Thyroid gland (tissue), 4 donors: ENCODE data around the gene DLG2.

ENCODE experiments used
- POLR2A ChIP-seq, 2 donors: fragments of 450-650 bp; IDR thresholded peaks; one replicate each; pipeline ENCODE4 v1.6.1; 2017; ENCODE audit warnings: antibody characterized with exemption in 2 of 2, mild to moderate bottlenecking in 2 of 2, moderate library complexity in 1 of 2
- TF ChIP-seq, protein P1 (sequence below), 6 experiments: fragments of 200-600 bp in 3 of 6; fragments of 450-650 bp in 3 of 6; sonication (generic) in 3 of 6; IDR thresholded peaks; one replicate each; pipeline ENCODE4 v1.5.1; 2016 to 2019; ENCODE audit warnings: antibody characterized with exemption in 6 of 6, mild to moderate bottlenecking in 2 of 6, inconsistent platforms in 1 of 6, moderate library complexity in 1 of 6

DNA sequence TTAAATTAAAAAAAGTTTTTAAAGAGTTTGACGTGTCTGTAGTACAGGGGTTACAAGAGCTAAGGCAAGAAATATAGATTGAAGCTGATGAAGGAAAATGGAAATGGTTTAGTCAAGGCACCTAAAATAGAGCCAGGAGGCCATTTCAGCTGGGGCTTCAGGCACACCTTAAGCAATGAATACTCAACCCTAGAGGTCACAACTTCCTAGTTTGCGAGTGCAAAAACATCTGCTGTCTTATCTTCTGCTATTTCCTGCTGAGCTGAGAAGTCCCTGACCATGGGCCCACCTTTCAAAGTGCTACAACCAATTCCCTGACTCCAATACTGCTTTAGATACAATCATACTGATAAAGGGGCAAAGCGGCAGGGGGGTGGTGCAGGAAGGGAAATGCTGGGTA is 87.4 kb downstream of the DLG2 start:
- TF ChIP-seq, protein P1, sequence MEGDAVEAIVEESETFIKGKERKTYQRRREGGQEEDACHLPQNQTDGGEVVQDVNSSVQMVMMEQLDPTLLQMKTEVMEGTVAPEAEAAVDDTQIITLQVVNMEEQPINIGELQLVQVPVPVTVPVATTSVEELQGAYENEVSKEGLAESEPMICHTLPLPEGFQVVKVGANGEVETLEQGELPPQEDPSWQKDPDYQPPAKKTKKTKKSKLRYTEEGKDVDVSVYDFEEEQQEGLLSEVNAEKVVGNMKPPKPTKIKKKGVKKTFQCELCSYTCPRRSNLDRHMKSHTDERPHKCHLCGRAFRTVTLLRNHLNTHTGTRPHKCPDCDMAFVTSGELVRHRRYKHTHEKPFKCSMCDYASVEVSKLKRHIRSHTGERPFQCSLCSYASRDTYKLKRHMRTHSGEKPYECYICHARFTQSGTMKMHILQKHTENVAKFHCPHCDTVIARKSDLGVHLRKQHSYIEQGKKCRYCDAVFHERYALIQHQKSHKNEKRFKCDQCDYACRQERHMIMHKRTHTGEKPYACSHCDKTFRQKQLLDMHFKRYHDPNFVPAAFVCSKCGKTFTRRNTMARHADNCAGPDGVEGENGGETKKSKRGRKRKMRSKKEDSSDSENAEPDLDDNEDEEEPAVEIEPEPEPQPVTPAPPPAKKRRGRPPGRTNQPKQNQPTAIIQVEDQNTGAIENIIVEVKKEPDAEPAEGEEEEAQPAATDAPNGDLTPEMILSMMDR (IDR thresholded peaks at IDR 0.05): no peak
- no peak for TF ChIP-seq POLR2A (IDR thresholded peaks at IDR 0.05)
